HepG2 (cell line): Measurements from ENCODE around the gene IRF2. TPM values are rescaled to one million over a fixed set of nuclear protein-coding genes. Genes with fewer than 3 reads are reported as not detected.

ENCODE experiments used
- ATAC-seq: fragments of 200-7000 bp; cut with Tn5 transposase; 3 replicates; pipeline ENCODE4 v1.9.1; 2020; ENCODE audit warnings: mild to moderate bottlenecking, moderate library complexity
- BruUV-seq: library from RNA; stranded (reverse); fragments of 400-500 nt; replicated peaks from 2 replicates; lab custom pipeline; 2021; lab: Mats Ljungman, UMichigan
- CTCF ChIA-PET: fragments of 300-600 bp; formaldehyde crosslinking; extraction: SDS; loops from one replicate; lab custom pipeline; 2021; ENCODE audit warnings: low total read pairs, inconsistent platforms, low intra/inter-chr PET ratio; lab: Yijun Ruan, JAX
- POLR2A ChIA-PET: fragments of 350-600 bp; sonication (Branson Sonifier 250); formaldehyde crosslinking; loops from one replicate; lab custom pipeline; 2020; ENCODE audit warnings: antibody characterized with exemption, inconsistent platforms; lab: Yijun Ruan, JAX
- DNase-seq: peaks from one replicate; pipeline ENCODE4 v3.0.0-alpha.2; 2015; ENCODE audit warnings: low spot score
- FAIRE-seq: peaks from 3 replicates; lab custom pipeline; 2011; peaks lifted over from hg19 to GRCh38; lab: Jason Lieb, UNC
- H2AFZ ChIP-seq: one replicate; pipeline ENCODE4 v1.6.1; 2011; ENCODE audit warnings: low read length, inconsistent platforms
- H3K27ac ChIP-seq: fragments of 300-600 bp; 3 replicates; pipeline ENCODE4 v1.8.0; 2011; ENCODE audit warnings: mixed run types, mild to moderate bottlenecking, mixed read lengths, low read length, inconsistent platforms; ENCODE audit not compliant: insufficient read depth; ENCODE audit errors: extremely low read length
- H3K27me3 ChIP-seq, 2 experiments: fragments of 200-600 bp in 1 of 2; 2 replicates in 1 of 2; 3 replicates in 1 of 2; pipeline versions ENCODE4 v1.6.0 to v1.8.0; 2011; ENCODE audit warnings: low read length in 2 of 2, mild to moderate bottlenecking in 2 of 2, moderate library complexity in 2 of 2, inconsistent platforms in 1 of 2; ENCODE audit not compliant: insufficient read depth in 2 of 2, control insufficient read depth in 1 of 2
- H3K36me3 ChIP-seq, 2 experiments: fragments of 200-600 bp in 1 of 2; replicated peaks in 1 of 2; 2 replicates in 1 of 2; 3 replicates in 1 of 2; pipeline versions ENCODE4 v1.5.1 to v1.8.0; 2011; ENCODE audit warnings: low read length in 2 of 2, inconsistent platforms in 1 of 2; ENCODE audit not compliant: insufficient read depth in 2 of 2, control insufficient read depth in 1 of 2
- H3K4me1 ChIP-seq: 2 replicates; pipeline ENCODE4 v1.5.1; 2012; ENCODE audit warnings: low read length, inconsistent platforms; ENCODE audit not compliant: insufficient read depth
- H3K4me2 ChIP-seq: 2 replicates; pipeline ENCODE4 v1.6.0; 2011; ENCODE audit warnings: low read depth, low read length, inconsistent platforms
- H3K4me3 ChIP-seq, 3 experiments: fragments of 200-600 bp in 1 of 3; sonication (generic), shearing (Covaris generic) in 1 of 3; replicated peaks in 1 of 3; 2 replicates each; pipeline ENCODE4 v1.5.1; 2011 to 2016; ENCODE audit warnings: low read length in 3 of 3, inconsistent platforms in 2 of 3, low read depth in 2 of 3, mild to moderate bottlenecking in 2 of 3, control low read depth in 1 of 3, mixed read lengths in 1 of 3; ENCODE audit not compliant: insufficient read depth in 1 of 3
- H3K79me2 ChIP-seq: one replicate; pipeline ENCODE4 v1.6.1; 2011; ENCODE audit warnings: low read length, inconsistent platforms; ENCODE audit not compliant: insufficient read depth
- H3K9ac ChIP-seq: 2 replicates; pipeline ENCODE4 v1.6.0; 2011; ENCODE audit warnings: mild to moderate bottlenecking, low read depth, low read length, inconsistent platforms; ENCODE audit not compliant: insufficient read depth
- H3K9me3 ChIP-seq: 2 replicates; pipeline ENCODE4 v1.5.1; 2012; ENCODE audit warnings: mild to moderate bottlenecking, low read length
- H4K20me1 ChIP-seq: 2 replicates; pipeline ENCODE4 v1.6.0; 2011; ENCODE audit warnings: inconsistent platforms, mild to moderate bottlenecking, low read length, moderate library complexity; ENCODE audit not compliant: insufficient read depth
- HNRNPUL1 ChIP-seq: fragments of 200-400 bp; formaldehyde crosslinking; IDR thresholded peaks from 2 replicates; pipeline ENCODE4 v1.6.1; 2017; ENCODE audit warnings: low read depth, mild to moderate bottlenecking, low read length, moderate library complexity
- MTA1 ChIP-seq: sonication (generic); formaldehyde crosslinking; IDR thresholded peaks from 2 replicates; pipeline ENCODE4 v1.4.0; 2020; ENCODE audit warnings: missing genetic modification reagents, mild to moderate bottlenecking, borderline replicate concordance
- NFYC ChIP-seq: IDR thresholded peaks from 2 replicates; pipeline ENCODE4 v1.6.1; 2016; ENCODE audit warnings: missing genetic modification reagents, missing compliant biosample characterization
- PLRG1 ChIP-seq: fragments of 450-650 bp; conservative IDR thresholded peaks from 2 replicates; pipeline ENCODE4 v1.6.1; 2016
- PTBP1 ChIP-seq: fragments of 200-400 bp; formaldehyde crosslinking; IDR thresholded peaks from 2 replicates; pipeline ENCODE4 v1.6.1; 2018; ENCODE audit warnings: low read length, low read depth; ENCODE audit not compliant: poor library complexity, severe bottlenecking
- REPIN1 ChIP-seq: sonication (generic); formaldehyde crosslinking; IDR thresholded peaks from 2 replicates; pipeline ENCODE4 v1.8.0; 2022; ENCODE audit warnings: missing genetic modification reagents, low read depth, mild to moderate bottlenecking, borderline replicate concordance
- RFXAP ChIP-seq: sonication (generic); formaldehyde crosslinking; IDR thresholded peaks from 2 replicates; pipeline ENCODE4 v1.4.0; 2020; ENCODE audit warnings: missing genetic modification reagents, borderline replicate concordance
- SUZ12 ChIP-seq: fragments of 150-350 bp; IDR thresholded peaks from 2 replicates; pipeline ENCODE4 v1.6.1; 2014; ENCODE audit warnings: low read depth, low read length
- ZNF205 ChIP-seq: IDR thresholded peaks from 2 replicates; pipeline ENCODE4 v1.6.1; 2018; ENCODE audit warnings: missing biosample characterization, missing genetic modification reagents
- in situ Hi-C: cut with HindIII; loops from 2 replicates; pipeline ENCODE4 v1.10.0; 2017; ENCODE audit warnings: low pct_unique_long_range_greater_than_20kb; ENCODE audit not compliant: extremely low pct_ligation_motif_present
- intact Hi-C: fragments of 100-400 bp; cut with micrococcal nuclease; formaldehyde crosslinking; loops from one replicate; pipeline ENCODE4 v1.10.0; 2022; ENCODE audit not compliant: unreplicated experiment
- polyA plus RNA-seq, 8 experiments: library from polyadenylated mRNA; depleted of rRNA in 3 of 8; stranded (reverse) in 7 of 8; unstranded in 1 of 8; fragments of >200 nt; fragmentation: Illumina TruSeq in 4 of 8; extraction: Trizol in 4 of 8; gene quantifications; 2 replicates each; pipeline versions ENCODE4 v1.2.1 to v1.2.3, GENCODE V29; 2011 to 2016; ENCODE audit warnings: low read depth in 4 of 8, missing spikeins in 1 of 8, mixed read lengths in 1 of 8; ENCODE audit not compliant: insufficient read depth in 1 of 8
- total RNA-seq, 5 experiments: library from RNA; depleted of rRNA; stranded (reverse); fragments of >200 nt; fragmentation: Illumina TruSeq; extraction: Trizol; gene quantifications; 2 replicates each; pipeline ENCODE4 v1.2.3, GENCODE V29; 2016; ENCODE audit warnings: low read depth in 1 of 5
- TF ChIP-seq, protein P1 (sequence below): sonication (generic); formaldehyde crosslinking; IDR thresholded peaks from 2 replicates; pipeline ENCODE4 v1.8.0; 2022; ENCODE audit warnings: low read depth, missing genetic modification reagents
- TF ChIP-seq, protein P2 (sequence below), 2 experiments: sonication (generic) in 1 of 2; formaldehyde crosslinking in 1 of 2; IDR thresholded peaks; 2 replicates each; pipeline versions ENCODE4 v1.5.1 to v1.6.1; 2011 to 2020; ENCODE audit warnings: borderline replicate concordance in 1 of 2, low read depth in 1 of 2, low read length in 1 of 2, mild to moderate bottlenecking in 1 of 2, missing genetic modification reagents in 1 of 2, moderate library complexity in 1 of 2
- TF ChIP-seq, protein P3 (sequence below): sonication (generic); formaldehyde crosslinking; IDR thresholded peaks from 2 replicates; pipeline ENCODE4 v1.9.0; 2021; ENCODE audit warnings: missing genetic modification reagents, mild to moderate bottlenecking, borderline replicate concordance

Gene IRF2
- total and polyA plus RNA-seq, 2 of the 13 experiments (the other 11 are each of a cell fraction or from before 2014, with no cell fraction given): 15.5 to 28.8 TPM

DNA sequence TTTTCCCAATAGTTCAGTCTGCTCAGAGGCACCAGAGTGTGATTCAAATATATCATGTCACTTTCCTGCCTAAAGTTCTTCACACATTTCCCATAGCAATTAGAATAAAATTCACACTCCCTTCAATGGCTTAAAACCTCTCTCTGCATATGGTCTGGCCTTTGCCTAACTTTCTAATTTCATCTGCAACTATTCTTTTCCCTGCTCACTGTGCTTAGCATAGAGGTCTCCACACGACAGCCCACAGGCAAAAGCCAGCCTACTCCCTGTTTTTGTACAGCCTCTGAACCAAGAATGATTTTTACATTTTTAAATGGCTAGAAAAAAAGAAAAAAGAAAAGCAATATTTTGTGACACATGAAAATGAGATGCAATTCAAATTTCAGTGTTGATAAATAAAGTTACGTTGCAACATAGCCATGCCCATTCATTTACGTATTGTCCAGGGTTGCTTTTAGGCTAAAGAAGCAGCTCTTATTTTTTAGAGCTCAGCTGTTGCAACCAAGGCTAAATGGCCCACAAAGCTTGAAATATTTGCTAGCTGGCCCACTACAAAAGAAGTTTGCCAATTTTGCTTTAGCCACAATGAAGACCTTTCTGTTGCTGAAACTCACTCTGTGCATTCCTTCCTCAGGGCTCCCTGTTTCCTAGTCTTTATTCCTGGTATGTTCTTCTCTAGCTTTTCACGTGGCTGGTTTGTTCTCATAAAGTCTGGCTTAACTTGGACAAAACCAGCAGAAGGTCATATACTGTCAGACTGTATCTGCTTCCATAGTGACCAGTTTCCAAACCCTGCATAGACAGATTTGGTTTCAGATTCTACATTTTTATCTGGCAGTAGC, 26.6 kb upstream of the IRF2 start (continued):
- TF ChIP-seq, protein P1, sequence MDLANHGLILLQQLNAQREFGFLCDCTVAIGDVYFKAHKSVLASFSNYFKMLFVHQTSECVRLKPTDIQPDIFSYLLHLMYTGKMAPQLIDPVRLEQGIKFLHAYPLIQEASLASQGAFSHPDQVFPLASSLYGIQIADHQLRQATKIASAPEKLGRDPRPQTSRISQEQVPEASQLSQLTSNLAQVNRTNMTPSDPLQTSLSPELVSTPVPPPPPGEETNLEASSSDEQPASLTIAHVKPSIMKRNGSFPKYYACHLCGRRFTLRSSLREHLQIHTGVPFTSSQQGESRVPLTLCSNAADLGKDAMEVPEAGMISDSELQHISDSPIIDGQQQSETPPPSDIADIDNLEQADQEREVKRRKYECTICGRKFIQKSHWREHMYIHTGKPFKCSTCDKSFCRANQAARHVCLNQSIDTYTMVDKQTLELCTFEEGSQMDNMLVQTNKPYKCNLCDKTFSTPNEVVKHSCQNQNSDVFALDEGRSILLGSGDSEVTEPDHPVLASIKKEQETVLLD (CRISPR knock-in tag): no peak
- TF ChIP-seq NFYC (CRISPR knock-in tag) (no peak), HNRNPUL1 (no peak)

DNA sequence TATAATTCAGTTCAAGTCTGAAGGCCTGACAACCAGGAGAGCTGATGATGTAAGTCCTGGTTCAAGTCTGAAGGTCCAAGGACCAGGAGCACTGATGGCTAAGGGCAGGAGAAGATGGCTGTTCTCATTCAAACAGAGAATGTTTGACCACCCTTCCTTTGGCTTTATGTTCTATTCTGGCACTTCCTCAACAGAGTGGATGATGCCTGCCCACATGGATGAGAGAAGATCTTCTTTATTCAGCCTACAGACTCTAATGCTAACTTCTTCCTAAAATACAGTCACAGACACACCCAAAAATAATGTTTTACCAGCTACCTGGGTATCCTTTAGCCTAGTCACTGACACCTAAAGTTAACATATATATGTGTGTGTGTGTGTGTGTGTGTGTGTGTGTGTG, 25.6 kb upstream of the IRF2 start:
- ChIA-PET CTCF (no interaction called here), POLR2A (no interaction called here)
- Histone ChIP-seq H2AFZ (no peak overlapping the region), H3K9ac (no peak overlapping the region), H3K4me2 (no peak overlapping the region), H3K36me3 (no peaks in the 10 kb centered on the region), H4K20me1 (no peaks in the 10 kb centered on the region), H3K27me3 (peaks cover 0 to 11% of the 10 kb centered on the region in 2 experiments; a peak in 1 of 5 replicates), H3K79me2 (no peaks in the 10 kb centered on the region), H3K4me1 (no peaks in the 10 kb centered on the region), H3K4me3 (no peak overlapping the region), H3K27ac (no peak overlapping the region), H3K9me3 (no peaks in the 10 kb centered on the region)
- BruUV-seq: no TSS peak
- in situ Hi-C loops (no loop called here), intact Hi-C loops (no loop called here)
- FAIRE-seq: no peak
- no peak for ATAC-seq
- no peak for DNase-seq
- no peak for TF ChIP-seq PLRG1
- TF ChIP-seq, protein P2, sequence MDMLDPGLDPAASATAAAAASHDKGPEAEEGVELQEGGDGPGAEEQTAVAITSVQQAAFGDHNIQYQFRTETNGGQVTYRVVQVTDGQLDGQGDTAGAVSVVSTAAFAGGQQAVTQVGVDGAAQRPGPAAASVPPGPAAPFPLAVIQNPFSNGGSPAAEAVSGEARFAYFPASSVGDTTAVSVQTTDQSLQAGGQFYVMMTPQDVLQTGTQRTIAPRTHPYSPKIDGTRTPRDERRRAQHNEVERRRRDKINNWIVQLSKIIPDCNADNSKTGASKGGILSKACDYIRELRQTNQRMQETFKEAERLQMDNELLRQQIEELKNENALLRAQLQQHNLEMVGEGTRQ (IDR thresholded peaks at IDR 0.05; ENCODE audit: low read depth, low read length): no peak
- TF ChIP-seq, protein P2 (CRISPR knock-in tag; IDR thresholded peaks at IDR 0.05; ENCODE audit: borderline replicate concordance): no peak
- TF ChIP-seq, protein P3, sequence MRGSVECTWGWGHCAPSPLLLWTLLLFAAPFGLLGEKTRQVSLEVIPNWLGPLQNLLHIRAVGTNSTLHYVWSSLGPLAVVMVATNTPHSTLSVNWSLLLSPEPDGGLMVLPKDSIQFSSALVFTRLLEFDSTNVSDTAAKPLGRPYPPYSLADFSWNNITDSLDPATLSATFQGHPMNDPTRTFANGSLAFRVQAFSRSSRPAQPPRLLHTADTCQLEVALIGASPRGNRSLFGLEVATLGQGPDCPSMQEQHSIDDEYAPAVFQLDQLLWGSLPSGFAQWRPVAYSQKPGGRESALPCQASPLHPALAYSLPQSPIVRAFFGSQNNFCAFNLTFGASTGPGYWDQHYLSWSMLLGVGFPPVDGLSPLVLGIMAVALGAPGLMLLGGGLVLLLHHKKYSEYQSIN (CRISPR knock-in tag): no peak
- no peak for TF ChIP-seq HNRNPUL1
- no peak for TF ChIP-seq ZNF205 (CRISPR knock-in tag)
- TF ChIP-seq MTA1 (CRISPR knock-in tag): no peak
- no peak for TF ChIP-seq REPIN1
- TF ChIP-seq PTBP1: no peak
- no peak for TF ChIP-seq SUZ12
- TF ChIP-seq RFXAP (CRISPR knock-in tag): no peak
